HG03025 (cell line): ENCODE measurements around the gene PTGER4.
"Not testable (repeated sequence)": the region's sequence is repeated elsewhere in the genome, so short reads cannot be mapped to it uniquely, and the experiment has no call there.

Source experiments
- ATAC-seq: cut with Tn5 transposase; IDR thresholded peaks from one replicate; pipeline ENCODE4 v1.9.1; 2021; ENCODE audit warnings: mild to moderate bottlenecking, moderate library complexity; ENCODE audit not compliant: unreplicated experiment, low FRiP score

PTGER4 gene

DNA sequence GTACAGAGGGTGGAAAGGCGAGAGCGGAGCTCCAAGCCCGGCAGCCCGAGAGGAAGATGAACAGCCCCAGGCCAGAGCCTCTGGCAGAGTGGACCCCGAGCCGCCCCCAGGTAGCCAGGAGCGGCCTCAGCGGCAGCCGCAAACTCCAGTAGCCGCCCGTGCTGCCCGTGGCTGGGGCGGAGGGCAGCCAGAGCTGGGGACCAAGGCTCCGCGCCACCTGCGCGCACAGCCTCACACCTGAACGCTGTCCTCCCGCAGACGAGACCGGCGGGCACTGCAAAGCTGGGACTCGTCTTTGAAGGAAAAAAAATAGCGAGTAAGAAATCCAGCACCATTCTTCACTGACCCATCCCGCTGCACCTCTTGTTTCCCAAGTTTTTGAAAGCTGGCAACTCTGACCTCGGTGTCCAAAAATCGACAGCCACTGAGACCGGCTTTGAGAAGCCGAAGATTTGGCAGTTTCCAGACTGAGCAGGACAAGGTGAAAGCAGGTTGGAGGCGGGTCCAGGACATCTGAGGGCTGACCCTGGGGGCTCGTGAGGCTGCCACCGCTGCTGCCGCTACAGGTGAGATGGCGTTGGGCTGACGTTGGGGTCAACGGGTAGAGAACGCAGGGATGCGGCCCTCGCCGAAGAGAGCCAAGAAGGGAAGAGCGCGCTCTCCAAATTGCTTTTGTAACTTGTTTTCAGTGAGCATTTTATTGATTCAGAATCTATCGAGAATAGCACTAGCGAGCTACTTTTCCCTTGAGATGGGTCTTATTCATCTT is at the start of gene PTGER4:
Gene PTGER4 (plus strand): TSS at position 3 of the 769 bp plus-strand sequence. CDS start 1,079 bp downstream, outside the sequence.
- ATAC-seq, result peak; percentile 43

DNA sequence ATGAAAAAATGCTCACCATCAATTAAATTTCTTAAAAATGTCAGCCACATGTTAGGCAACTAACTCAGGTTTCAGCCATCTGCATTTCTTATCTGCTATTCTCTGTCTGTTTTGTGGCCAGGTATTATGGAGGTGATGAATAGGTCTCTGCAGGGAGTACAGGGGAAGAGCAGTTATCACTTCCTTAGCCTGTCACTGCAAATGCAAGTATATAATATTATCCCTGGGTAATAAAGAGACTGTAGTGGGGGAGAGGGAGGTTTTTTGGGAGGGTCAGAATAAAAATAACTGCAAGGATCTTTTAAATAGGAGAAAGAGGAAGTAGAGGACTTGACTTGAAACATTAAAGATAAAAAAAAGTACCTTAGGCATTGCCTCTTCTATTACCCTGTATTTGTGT is 49.6 kb upstream of the PTGER4 start:
- no peak for ATAC-seq

DNA sequence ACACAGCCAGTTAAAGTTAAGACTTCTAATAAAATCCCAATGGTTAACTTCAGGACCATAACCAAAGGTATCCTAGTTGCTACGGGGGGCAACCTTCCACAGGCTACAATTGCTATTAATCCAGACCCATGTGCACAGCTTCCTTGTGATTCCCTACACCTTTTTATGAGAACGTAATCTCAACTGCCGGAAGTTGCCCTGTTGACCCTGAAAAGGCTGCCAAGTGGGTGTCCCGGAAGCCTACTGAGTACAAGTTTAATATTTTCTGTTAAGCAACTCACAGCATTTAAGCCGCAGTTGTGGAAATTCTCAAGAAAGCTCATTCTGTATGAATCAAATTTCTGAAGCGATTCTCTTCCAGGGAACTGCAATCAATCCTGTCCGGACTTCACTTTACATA is 48.5 kb upstream of the PTGER4 start:
- ATAC-seq, result no peak

DNA sequence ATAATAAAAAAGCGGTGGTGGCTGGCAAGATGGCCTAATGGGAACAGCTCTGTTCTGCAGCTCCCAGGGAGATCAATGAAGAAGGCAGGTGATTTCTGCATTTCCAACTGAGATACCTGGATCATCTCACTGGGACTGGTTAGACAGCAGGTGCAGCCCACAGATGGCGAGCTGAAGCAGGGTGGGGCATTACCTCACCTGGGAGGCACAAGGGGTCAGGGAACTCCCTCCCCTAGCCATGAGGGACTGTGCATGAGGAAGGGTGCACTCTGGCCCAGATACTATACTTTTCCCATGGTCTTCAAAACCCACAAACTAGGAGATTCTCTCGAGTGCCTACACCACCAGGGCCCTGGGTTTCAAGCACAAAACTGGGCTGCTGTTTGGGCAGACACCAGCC is 45.6 kb upstream of the PTGER4 start:
- ATAC-seq, result no peak

DNA sequence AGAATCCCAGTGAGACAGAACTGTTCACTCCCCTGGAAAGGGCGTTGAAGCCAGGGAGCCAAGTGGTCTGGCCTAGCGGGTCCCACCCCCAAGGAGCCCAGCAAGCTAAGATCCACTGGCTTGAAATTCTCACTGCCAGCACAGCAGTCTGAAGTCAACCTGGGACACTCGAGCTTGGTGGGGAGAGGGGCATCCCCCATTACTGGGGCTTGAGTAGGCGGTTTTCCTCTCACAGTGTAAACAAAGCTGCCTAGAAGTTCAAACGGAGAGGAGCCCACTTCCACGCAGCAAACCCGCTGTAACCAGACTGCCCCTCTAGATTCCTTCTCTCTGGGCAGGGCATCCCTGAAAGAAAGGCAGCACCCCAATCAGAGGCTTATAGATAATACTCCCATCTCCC is 45.1 kb upstream of the PTGER4 start:
- ATAC-seq, result no peak

DNA sequence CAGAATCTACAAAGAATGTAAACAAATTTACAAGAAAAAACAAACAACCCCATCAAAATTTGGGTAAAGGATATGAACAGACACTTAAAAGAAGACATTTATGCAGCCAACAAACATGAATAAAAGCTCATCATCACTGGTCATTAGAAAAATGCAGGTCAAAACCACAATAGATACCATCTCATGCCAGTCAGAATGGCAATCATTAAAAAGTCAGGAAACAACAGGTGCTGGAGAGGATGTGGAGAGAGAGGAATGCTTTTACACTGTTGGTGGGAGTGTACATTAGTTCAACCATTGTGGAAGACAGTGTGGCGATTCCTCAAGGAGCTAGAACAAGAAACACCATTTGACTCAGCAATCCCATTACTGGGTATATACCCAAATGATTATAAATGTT is 40.2 kb upstream of the PTGER4 start:
- not testable (repeated sequence) for ATAC-seq

DNA sequence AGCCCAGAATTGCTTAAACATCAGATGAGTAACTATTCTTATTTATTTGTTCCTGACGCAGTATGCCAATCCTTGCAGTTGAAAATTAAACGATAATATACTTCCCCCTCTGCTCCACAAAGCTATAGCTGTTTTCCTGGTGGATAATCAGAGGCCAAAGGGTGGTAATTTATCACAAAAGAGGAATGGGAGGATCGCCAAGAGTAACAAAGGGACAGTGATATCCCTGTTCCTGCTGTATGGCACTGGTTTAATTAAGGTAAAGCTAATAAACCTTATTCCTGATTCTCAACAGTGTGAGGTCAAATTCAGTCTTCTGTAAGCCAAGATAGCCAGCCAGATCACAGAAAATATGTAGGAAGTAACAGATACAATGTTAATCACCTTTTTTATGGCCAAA is 33.4 kb upstream of the PTGER4 start:
- ATAC-seq, result no peak

DNA sequence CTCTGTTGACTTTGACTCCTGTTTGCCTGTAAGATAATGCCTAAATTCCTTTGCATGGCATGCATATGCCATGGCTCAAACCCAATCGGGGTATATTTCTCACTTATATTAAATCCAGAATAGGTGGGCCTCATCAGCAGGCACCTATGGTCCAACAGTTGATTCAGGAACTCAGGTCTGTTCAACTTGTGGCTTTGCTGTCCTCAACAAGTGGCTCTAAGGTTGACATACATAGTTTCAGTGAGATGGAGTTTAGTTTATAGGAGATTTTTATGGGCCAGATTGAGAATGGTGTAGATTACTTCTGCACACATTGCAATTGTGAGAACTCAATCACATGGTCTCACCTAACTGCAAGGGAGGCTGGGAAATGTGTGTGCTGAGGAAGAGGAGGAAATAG is 31.6 kb upstream of the PTGER4 start:
- ATAC-seq, result no peak

DNA sequence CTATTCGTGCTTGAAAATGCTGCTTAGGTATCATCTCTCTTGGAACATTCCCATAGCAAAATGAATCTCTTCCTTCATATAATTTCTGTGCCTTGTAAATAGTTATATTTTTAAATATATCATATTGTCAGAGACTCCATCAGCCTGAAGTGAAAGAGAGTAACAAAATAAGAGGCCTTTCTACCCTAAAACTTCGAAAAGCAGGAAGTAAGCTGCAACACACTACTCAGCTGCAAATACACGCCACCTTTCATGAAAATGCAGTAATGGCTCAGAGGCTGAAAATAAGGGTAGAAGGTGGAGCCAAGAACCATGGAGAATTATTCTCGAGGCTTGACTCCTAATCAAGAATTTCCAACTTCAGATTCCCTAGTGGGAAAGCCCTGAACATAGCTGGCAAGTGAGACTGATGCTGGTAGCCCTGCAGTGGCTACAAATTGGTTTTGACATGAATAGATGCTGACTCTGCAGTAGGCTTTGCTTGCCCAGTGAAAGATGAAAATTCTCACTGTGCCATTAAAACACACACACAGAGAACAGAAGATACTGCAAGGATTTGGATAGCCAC is 30.2 kb upstream of the PTGER4 start:
- no peak for ATAC-seq

DNA sequence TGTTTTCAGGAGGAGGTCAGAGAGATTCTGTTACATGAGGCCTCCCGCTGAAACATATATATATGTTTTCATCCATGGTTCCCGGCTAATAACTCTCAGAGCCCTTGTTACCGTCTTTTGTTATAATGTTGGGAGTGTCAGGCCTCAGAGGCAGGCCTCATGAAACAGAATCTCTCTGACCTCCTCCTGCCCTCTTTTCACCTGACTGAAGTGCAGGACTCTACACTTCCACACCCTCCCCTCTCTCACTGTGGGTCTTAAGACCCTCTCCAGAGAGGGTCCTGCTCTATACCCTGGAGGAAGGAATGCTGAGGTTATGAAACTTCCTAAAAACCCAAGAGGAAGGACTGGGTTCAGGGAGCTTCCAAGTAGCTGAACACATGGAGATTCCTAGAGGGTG is 28.5 kb upstream of the PTGER4 start:
- ATAC-seq, result no peak

DNA sequence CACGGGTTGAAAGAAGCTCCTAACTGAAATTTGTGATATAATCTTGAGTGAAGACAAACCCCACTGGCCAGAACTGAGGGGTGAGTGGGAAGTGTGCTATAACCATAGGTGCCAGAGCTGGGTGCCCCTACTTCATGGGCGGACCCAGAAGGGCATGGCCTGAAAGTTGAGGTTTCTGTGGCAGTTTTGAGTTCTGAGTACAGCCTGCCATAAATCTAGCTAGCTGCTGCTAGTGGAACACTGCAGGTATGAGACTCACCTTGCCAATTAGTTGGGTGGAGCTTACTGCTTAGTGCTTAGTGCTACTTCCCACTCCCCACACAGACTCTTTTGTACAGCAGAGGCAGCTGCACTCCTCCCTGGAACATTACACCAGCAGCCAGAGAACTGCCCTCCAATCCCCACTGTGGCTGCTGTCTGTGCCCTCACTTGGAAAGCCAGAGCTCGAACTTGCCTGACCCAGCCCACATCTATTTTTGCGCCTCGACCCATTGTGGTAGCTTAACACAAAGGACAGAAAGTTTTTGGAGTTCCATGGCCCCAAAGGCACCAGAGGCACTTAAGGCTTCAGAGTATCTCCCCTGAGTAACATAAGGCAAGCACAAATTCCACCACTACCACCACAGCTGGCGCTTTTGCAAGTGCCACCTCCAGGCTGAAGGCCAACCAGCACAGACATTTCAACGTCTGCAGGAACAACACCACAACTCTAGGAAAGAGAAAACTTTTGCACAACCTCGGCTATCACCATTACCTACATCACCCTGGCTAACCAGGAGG is 27.1 kb upstream of the PTGER4 start:
- no peak for ATAC-seq

DNA sequence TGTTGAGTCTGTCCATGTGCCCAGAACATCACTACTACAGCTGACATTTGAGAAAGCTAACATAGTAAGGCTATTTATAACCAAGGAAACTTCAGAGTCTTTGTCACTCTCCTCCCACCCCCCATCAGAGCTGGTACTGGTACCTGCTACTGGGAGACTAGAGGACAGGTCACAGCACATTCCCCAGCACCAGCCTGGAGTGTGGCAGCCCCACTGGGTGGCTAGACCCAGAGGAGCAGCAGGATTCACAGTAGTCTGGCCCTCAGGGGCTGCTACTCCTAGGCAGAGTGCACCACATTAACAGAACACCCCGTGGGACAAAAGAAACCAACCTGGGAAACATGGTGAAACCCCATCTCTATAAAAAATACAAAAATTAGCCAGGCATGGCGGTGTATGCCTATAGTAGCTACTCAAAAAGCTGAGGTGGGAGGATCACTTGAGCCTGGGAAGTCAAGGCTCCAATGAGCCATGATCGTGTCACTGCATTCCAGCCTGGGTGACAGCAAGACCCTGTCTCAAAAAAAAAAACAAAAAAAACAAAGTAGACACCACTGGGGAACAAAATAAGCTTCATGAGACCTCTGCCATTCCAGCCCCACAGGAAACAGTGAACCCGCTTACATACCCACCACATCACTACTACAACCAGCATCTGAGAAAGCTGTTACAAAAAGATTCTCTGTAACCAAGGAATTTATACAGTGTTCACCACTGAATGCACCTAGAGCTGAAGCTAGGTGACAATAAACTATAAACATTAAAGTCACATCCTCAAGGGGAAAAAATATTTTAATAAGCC is 26.3 kb upstream of the PTGER4 start:
- ATAC-seq, result no peak

DNA sequence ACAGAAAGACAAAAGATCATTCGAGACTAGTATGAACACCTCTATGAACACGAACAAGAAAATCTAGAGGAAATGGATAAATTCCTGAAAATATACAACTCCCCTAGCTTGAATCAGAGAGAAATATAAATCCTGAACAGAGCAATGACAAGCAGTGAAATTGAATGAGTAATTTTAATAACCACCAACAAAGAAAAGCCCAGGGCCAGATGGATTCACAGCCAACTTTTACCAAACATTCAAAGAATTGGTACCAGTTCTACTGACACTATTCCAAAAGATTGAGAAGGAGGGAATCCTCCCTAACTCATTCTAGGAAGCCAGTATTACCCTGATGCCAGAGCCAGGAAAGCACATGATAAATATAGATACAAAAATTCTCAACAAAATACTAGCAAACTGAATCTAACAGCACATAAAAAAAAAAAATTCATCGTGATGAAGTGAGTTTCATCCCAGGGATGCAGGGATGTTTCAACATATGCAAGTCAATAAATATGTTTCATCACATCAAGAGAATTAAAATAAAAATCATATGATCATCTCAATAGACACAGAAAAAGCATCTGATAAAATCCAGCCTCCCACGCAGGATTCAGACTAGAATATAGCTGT is 25.2 kb upstream of the PTGER4 start:
- ATAC-seq, result no peak

DNA sequence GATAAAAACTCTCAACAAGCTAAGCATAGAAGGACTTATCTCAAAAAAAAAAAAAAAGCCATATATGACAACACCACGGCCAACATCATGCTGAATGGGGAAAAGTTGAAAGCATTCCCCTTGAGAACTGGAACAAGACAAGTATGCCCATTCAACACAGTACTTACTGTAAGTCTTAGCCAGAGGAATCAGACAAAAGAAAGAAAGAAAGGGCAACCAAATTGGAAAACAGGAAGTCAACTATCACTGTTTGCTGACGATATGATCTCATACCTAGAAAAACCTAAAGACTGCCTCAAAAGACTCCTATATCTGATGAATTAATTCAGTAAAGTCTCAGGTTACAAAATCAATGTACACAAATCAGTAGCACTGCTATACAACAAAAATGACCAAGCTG is 24.6 kb upstream of the PTGER4 start:
- no peak for ATAC-seq

DNA sequence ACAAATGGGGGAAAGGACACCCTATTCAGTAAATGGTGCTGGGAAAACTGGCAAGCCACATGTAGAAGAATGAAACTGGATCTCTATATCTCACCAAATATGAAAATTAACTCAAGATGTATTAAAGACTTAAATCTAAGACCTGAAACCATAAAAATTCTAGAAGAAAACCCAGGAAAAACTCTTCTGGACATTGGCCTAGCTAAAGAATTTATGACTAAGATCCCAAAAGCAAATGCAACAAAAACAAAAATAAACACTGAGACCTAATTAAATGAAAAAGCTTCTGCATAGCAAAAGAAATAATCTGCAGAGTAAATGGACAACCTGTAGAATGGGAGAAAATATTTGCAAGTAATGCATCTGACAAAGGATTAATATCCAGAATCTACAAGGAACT is 23.6 kb upstream of the PTGER4 start:
- ATAC-seq, result not testable (repeated sequence)

DNA sequence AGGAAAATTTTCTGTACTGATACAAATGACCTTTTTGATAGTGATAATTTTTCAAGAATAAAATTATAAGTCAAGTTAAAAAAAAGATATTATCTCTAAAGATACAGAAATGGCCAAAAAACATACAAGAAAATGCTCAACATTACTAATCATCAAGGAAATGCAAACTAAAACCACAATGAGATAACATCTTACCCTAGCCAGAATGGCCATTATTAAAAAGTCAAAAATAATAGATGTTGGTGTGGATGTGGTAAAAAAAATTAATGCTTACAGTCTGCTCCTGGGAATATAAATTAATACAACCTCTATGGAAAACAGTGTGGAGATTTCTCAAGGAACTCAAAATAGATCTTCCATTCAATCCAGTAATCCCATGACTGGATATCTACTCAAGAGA is 22.9 kb upstream of the PTGER4 start:
- no peak for ATAC-seq

DNA sequence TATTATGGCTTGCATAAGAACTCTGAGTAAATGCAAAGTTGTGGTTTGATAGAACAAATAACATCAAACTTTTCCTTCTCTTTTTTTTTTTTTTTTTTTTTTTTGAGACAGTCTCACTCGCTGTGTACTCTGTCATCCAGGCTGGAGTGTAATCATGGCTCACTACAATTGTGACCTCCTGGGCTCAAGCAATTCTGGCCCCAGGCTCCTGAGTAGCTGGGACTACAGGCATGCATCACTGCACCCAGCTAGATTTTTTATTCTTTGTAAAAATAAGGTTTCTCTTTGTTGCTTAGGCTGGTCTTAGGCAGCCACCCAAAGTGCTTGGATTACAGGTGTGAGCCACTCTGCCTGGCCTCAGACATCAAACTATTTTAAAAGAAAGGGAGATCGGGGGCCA is 19.0 kb upstream of the PTGER4 start:
- ATAC-seq, result no peak

DNA sequence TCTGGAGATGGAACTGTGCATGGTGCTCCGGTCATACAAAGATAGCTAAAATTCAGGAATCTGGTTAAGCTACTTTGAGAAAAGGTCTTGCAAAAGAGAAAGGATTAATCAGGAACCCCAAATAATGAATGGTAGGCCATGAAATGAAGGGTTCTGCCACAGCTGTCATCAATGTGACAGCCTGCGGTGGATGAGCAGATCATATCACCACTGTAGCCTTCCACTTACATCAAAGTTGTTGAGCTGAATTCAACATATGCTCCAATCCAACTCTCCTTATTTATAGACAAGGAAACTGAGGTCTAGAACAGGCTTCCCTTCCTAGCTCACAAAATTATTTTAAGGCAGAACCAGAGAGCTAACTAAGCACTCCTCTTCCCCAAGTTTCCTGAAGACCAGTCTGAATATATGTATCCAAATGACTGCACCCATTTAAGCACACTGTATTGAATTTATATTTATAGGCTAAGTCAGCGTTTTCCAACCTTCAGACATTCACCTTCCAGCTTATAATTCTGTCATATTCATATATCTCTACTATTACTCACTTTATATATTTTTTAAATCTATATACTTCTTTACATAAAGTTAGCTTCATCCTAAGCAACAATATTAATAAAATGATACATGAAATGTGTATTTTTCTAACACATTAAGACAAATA is 13.9 kb upstream of the PTGER4 start:
- no peak for ATAC-seq

DNA sequence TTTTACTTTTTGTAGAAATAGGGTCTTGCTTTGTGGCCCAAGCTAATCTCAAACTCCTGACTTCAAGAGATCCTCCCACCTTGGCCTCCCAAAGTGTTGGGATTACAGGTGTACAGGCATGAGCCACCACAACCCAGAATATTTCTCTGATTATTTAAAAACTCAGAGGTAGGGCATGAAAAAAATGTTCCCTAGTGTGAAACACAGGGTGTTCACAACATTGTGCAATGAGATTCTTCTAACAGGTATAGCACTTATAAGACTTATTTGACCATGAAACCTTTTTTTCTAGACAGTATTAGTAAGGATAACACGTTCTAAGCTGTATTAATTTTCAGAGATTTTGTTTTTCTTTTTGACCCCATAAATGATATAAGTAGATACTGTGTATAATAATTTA is 13.1 kb upstream of the PTGER4 start:
- no peak for ATAC-seq

DNA sequence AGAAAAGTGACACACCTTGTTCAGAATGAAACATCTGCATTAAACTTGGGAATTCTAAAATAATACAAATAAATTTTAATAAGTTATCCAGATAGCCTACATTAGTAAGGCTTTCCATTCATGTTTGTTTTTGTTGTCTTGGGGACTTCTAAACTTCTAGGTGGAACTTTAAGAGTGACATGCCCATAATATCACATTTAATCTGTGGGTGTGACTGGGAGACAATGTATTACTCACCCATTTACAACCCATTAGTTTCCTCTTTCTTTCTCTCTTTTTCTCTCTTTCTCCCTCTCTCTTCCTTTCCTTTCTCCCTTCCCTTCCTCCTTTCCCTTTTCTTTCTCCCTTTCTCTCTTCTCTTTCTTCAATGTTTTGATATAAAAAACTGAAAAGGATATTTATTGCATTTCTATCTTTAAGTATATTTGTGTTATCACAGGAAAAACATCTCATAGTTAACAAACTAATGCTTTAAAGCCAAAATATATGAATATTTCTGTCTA is 12.5 kb upstream of the PTGER4 start:
- no peak for ATAC-seq
